NCI-H510A (cell line): ENCODE results near the gene DUSP11.
"Not testable (repeated sequence)": the region's sequence is repeated elsewhere in the genome, so short reads cannot be mapped to it uniquely, and the experiment has no call there.

Experiments
- DNase-seq: peaks from one replicate; lab custom pipeline; 2025; lab: John Stamatoyannopoulos, UW

Gene DUSP11

GRCh38 chr2:73717695-73718094 is 62.2 kb downstream of the DUSP11 start:
- DNase-seq: not testable (repeated sequence)

DNA sequence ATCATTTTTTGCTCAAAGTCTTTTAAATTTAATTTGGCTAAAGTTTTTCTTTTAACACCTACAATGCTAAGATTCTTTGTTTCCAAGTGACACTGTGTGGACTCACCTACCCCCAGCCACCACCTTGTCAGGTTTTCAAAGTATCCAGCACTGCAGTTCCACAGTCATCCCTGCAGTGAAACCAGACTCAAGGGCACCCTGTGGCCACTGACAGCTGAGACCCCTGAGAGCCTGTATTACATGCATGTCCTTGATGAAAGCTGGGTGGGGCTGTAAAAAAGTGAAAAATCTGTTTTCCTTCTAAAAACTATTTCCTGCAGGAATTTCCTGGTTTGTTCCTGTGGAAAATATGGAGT is 62.7 kb downstream of the DUSP11 start:
- DNase-seq: no peak

DNA sequence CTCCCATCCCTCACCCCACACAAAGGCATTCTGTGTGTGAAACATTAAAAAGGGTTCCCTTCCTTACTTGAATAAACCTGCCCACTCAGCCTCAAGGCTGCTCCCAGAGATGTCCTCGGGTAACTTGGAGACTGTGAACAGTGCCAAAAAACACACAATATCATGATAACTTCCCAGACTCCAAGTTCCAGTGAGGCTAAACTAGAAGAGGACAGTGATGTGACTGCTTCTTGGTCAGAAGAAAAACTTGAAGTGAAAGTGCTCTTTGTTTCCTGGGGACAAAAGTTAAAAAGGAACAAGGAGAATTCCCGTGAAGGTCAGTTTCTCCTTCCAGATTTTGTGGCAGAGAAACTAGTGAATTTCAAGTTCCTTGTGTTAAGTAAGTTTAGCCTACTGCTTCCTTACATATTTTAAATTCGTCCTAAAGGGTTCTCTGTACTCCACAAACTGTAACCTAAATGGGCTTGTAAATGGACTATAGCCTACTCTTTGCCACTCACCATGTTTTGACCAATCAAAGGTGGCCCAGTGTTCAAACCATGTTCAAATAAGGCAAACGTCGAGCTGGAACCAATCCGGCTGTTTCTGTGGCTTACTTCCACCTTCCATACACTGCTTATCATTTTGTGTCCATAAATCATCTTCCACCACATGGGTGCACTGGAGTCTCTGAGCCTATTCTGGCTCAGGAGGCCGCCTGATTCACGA is 63.2 kb downstream of the DUSP11 start:
- DNase-seq: no peak

- DNase-seq: no peak
These were observed 65.8 kb downstream of the DUSP11 start for GRCh38 chr2:73714091-73714490.
